Measurements from ENCODE around the gene MED13L.

Gene MED13L

GRCh38 chr12:116294454-116295165 is 17.1 kb upstream of the MED13L start:
- TF ChIP-seq FOXP2 (optimal IDR thresholded peaks at IDR 0.05; ENCODE audit: borderline replicate concordance, extremely low read depth, extremely low read length, insufficient read depth) (no peak), POLR2AphosphoS5 (IDR thresholded peaks at IDR 0.05; ENCODE audit: low read depth, low read length) (no peak), REST (IDR thresholded peaks at IDR 0.05; ENCODE audit: insufficient read depth in 1 of 2, low read depth in 2 of 2, low read length in 2 of 2) (no peak), TAF1 (IDR thresholded peaks at IDR 0.05; ENCODE audit: borderline replicate concordance, insufficient read depth, low read length) (no peak), SIN3A (IDR thresholded peaks at IDR 0.05; ENCODE audit: borderline replicate concordance, insufficient read depth, low read length) (no peak)

- TF ChIP-seq REST (IDR thresholded peaks at IDR 0.05; ENCODE audit: insufficient read depth in 1 of 2, low read depth in 2 of 2, low read length in 2 of 2) (no peak), POLR2AphosphoS5 (IDR thresholded peaks at IDR 0.05; ENCODE audit: low read depth, low read length) (no peak), SIN3A (IDR thresholded peaks at IDR 0.05; ENCODE audit: borderline replicate concordance, insufficient read depth, low read length) (no peak)
Measured at GRCh38 chr12:116293687-116294453, 16.4 kb upstream of the MED13L start.

- TF ChIP-seq POLR2AphosphoS5 (IDR thresholded peaks at IDR 0.05; ENCODE audit: low read depth, low read length) (no peak), FOXP2 (optimal IDR thresholded peaks at IDR 0.05; ENCODE audit: borderline replicate concordance, extremely low read depth, extremely low read length, insufficient read depth) (no peak), SIN3A (IDR thresholded peaks at IDR 0.05; ENCODE audit: borderline replicate concordance, insufficient read depth, low read length) (no peak), REST (IDR thresholded peaks at IDR 0.05; ENCODE audit: insufficient read depth in 1 of 2, low read depth in 2 of 2, low read length in 2 of 2) (no peak), TAF1 (IDR thresholded peaks at IDR 0.05; ENCODE audit: borderline replicate concordance, insufficient read depth, low read length) (no peak)
Measured at GRCh38 chr12:116291218-116291617, 13.7 kb upstream of the MED13L start.

GRCh38 chr12:116288735-116289134 is 11.2 kb upstream of the MED13L start:
- TF ChIP-seq TAF1 (IDR thresholded peaks at IDR 0.05; ENCODE audit: borderline replicate concordance, insufficient read depth, low read length) (no peak), FOXP2 (optimal IDR thresholded peaks at IDR 0.05; ENCODE audit: borderline replicate concordance, extremely low read depth, extremely low read length, insufficient read depth) (no peak)

- TF ChIP-seq FOXP2 (optimal IDR thresholded peaks at IDR 0.05; ENCODE audit: borderline replicate concordance, extremely low read depth, extremely low read length, insufficient read depth) (no peak), SIN3A (IDR thresholded peaks at IDR 0.05; ENCODE audit: borderline replicate concordance, insufficient read depth, low read length) (no peak), TAF1 (IDR thresholded peaks at IDR 0.05; ENCODE audit: borderline replicate concordance, insufficient read depth, low read length) (no peak), REST (IDR thresholded peaks at IDR 0.05; ENCODE audit: insufficient read depth in 1 of 2, low read depth in 2 of 2, low read length in 2 of 2) (no peak), POLR2AphosphoS5 (IDR thresholded peaks at IDR 0.05; ENCODE audit: low read depth, low read length) (no peak)
Measured at GRCh38 chr12:116287842-116288301, 10.4 kb upstream of the MED13L start.

Data from PFSK-1 (cell line).